Ovary (tissue), 9 donors: ENCODE results near the gene CNNM4. TPM values are rescaled to one million over a fixed set of nuclear protein-coding genes. Genes with fewer than 3 reads are reported as not detected.
A peak's percentile ranks its signal among the peaks of the same experiment; 100 is the strongest.

Source experiments
- DNase-seq, 5 donors: peaks; one replicate each; pipeline ENCODE4 v3.0.0-alpha.2; 2019 to 2020
- H3K27ac ChIP-seq, 2 donors: fragments of 200-600 bp; one replicate each; pipeline versions ENCODE4 v1.5.1 to v1.8.0; 2019 to 2022
- H3K27me3 ChIP-seq: fragments of 200-600 bp; one replicate; pipeline ENCODE4 v1.8.0; 2022
- H3K36me3 ChIP-seq: fragments of 200-600 bp; sonication (generic); one replicate; pipeline ENCODE4 v1.5.1; 2019
- H3K4me1 ChIP-seq: one replicate; pipeline ENCODE4 v1.8.1; 2013; ENCODE audit warnings: mild to moderate bottlenecking, moderate library complexity; ENCODE audit not compliant: insufficient read depth
- H3K4me3 ChIP-seq: fragments of 200-600 bp; sonication (generic); one replicate; pipeline ENCODE4 v1.5.1; 2017
- H3K9me3 ChIP-seq, 2 donors: fragments of 200-600 bp in 1 of 2; sonication (generic) in 1 of 2; one replicate each; pipeline versions ENCODE4 v1.5.1 to v1.8.1; 2013 to 2019; ENCODE audit warnings: mild to moderate bottlenecking in 1 of 2, moderate library complexity in 1 of 2
- CTCF ChIP-seq, 3 donors: fragments of 450-650 bp in 2 of 3; fragments of 200-600 bp in 1 of 3; IDR thresholded peaks; one replicate each; pipeline versions ENCODE4 v1.5.1 to v1.8.0; 2016 to 2022; ENCODE audit warnings: antibody characterized with exemption in 3 of 3, mild to moderate bottlenecking in 1 of 3
- EP300 ChIP-seq: sonication (generic); formaldehyde crosslinking; IDR thresholded peaks from one replicate; pipeline ENCODE4 v1.6.1; 2017; ENCODE audit warnings: antibody characterized with exemption
- POLR2A ChIP-seq: fragments of 450-650 bp; IDR thresholded peaks from one replicate; pipeline ENCODE4 v1.6.1; 2017; ENCODE audit warnings: antibody characterized with exemption, mild to moderate bottlenecking, moderate library complexity
- WGBS, 3 donors: extraction: QIAGEN DNeasy Blood & Tissue Kit in 1 of 3; methylation state at CpG; one replicate each; pipeline versions ENCODE4 v1.1.5 to v1.1.7; 2013 to 2017; 5-methylcytosine and 5-hydroxymethylcytosine counted together
- intact Hi-C, 4 donors: fragments of 100-400 bp; cut with DNase I; formaldehyde crosslinking; loops; one replicate each; pipeline versions ENCODE4 v1.11.0 to v1.15.1; 2022 to 2023
- polyA plus RNA-seq, 2 donors: library from polyadenylated mRNA; stranded (reverse); fragments of 200-250 nt in 1 of 2; fragments of 350-450 nt in 1 of 2; fragmentation: Illumina TruSeq in 1 of 2; extraction: RNeasy Lipid Tissue Mini Kit (QIAGEN cat#74804) in 1 of 2; gene quantifications; one replicate each; pipeline ENCODE4 v1.2.3, GENCODE V29; 2013 to 2014
- total RNA-seq, 7 donors: library from RNA; depleted of rRNA in 2 of 7; stranded (reverse); fragments of >200 nt in 2 of 7; fragmentation: NEBNext Ultra II Directional in 3 of 7; extraction: Animal tissue kit (Norgen Biotek cat#: 25700) in 3 of 7; gene quantifications; one replicate each; pipeline versions ENCODE4 v1.1.0 to v1.2.4, GENCODE V29; 2016 to 2023
- donor health status: DM: no; HTN: no; CAD: no; lungs with moderate emphysema.
- donor health status: DM: no; HTN: no; CAD: no.
- donor health status: Bipolar disorder and iron deficiency.
- donor health status: DM: yes; HTN: yes; CAD: no.
- donor health status: DM: no; HTN: no; CAD: no.
- donor health status: DM: yes; HTN: yes; CAD: no.

CNNM4 gene
- total and polyA plus RNA-seq, 9 donors = 2.7 to 8.3 (median 7.0) TPM

GRCh38 chr2:96810783-96811192 lies 50.1 kb downstream of the CNNM4 start:
- Histone ChIP-seq H3K27me3 (no peaks in the 10 kb centered on the region), H3K4me1 (peaks cover 2% of the 10 kb centered on the region), H3K4me3 (no peak overlapping the region), H3K36me3 (no peaks in the 10 kb centered on the region), H3K9me3 (no peaks in the 10 kb centered on the region), H3K27ac (no peak overlapping the region)
- 88 to 94% (median 91%) methylated on average over 5 of the region's 5 CpGs for WGBS, 3 donors
- intact Hi-C loops = no loop called here
- TF ChIP-seq POLR2A = no peak
- TF ChIP-seq EP300 = no peak
- no peak for DNase-seq

GRCh38 chr2:96811917-96812316 lies 51.2 kb downstream of the CNNM4 start:
- peak in 1 of 5 donors; percentile 37 for DNase-seq
- Histone ChIP-seq H3K36me3 (no peaks in the 10 kb centered on the region), H3K4me3 (no peak overlapping the region), H3K27me3 (no peaks in the 10 kb centered on the region), H3K9me3 (no peaks in the 10 kb centered on the region), H3K27ac (no peak overlapping the region), H3K4me1 (peaks cover 2% of the 10 kb centered on the region)
- TF ChIP-seq POLR2A (no peak), EP300 (no peak), CTCF (IDR thresholded peaks at IDR 0.05) (no peak)
- intact Hi-C loops = no loop called here
- 14 to 20% (median 18%) methylated on average over 3 of the region's 3 CpGs for WGBS, 3 donors

- no peaks in the 10 kb centered on the region for H3K36me3 ChIP-seq
- intact Hi-C loops = no loop called here
- 91 to 97% (median 92%) methylated on average over 4 of the region's 4 CpGs for WGBS, 3 donors
- H3K4me3 ChIP-seq = no peak overlapping the region
- DNase-seq = no peak
- TF ChIP-seq CTCF (IDR thresholded peaks at IDR 0.05) (no peak), POLR2A (no peak), EP300 (no peak)
- no peak overlapping the region for H3K27ac ChIP-seq
- no peaks in the 10 kb centered on the region for H3K9me3 ChIP-seq
- no peaks in the 10 kb centered on the region for H3K27me3 ChIP-seq
- peaks cover 14% of the 10 kb centered on the region for H3K4me1 ChIP-seq
Observed at GRCh38 chr2:96813656-96814055, 53.0 kb downstream of the CNNM4 start.

GRCh38 chr2:96815326-96816126 lies 54.8 kb downstream of the CNNM4 start:
- H3K4me3 ChIP-seq = peak overlapping the region; percentile 70
- H3K27me3 ChIP-seq = no peaks in the 10 kb centered on the region
- peaks cover 19% of the 10 kb centered on the region for H3K4me1 ChIP-seq
- no peaks in the 10 kb centered on the region for H3K9me3 ChIP-seq
- no peaks in the 10 kb centered on the region for H3K36me3 ChIP-seq
- intact Hi-C loops = no loop called here
- DNase-seq = no peak
- peak overlapping the region; percentile 69 to 93 for H3K27ac ChIP-seq
- 1 to 3% (median 2%) methylated on average over 39 to 60 of the region's 60 CpGs for WGBS, 3 donors
- TF ChIP-seq CTCF (IDR thresholded peaks at IDR 0.05) (no peak), EP300 (no peak), POLR2A (no peak)
